ENCODE results near the gene RGL3.

- TF ChIP-seq POLR2A (IDR thresholded peaks at IDR 0.05; ENCODE audit: low read length) (no peak), GATA1 (IDR thresholded peaks at IDR 0.05; ENCODE audit: low read depth, low read length) (no peak)
These were observed 18.3 kb downstream of the RGL3 start for GRCh38 chr19:11400798-11401197.
